GM12878 (cell line): ENCODE measurements around the gene LRRC14B.
"Not testable (repeated sequence)": the region's sequence is repeated elsewhere in the genome, so short reads cannot be mapped to it uniquely, and the experiment has no call there.

Source experiments
- ATF2 ChIP-seq: IDR thresholded peaks from 2 replicates; pipeline ENCODE4 v1.6.1; 2012; ENCODE audit warnings: low read length, inconsistent platforms
- CTCF ChIP-seq, 3 experiments: IDR thresholded peaks in 2 of 3; conservative IDR thresholded peaks in 1 of 3; 2 replicates each; pipeline ENCODE4 v1.5.1; 2011; ENCODE audit warnings: low read depth in 3 of 3, low read length in 3 of 3, mild to moderate bottlenecking in 3 of 3, control low read depth in 2 of 3, moderate library complexity in 2 of 3, inconsistent platforms in 1 of 3, mixed read lengths in 1 of 3; ENCODE audit not compliant: control insufficient read depth in 2 of 3, insufficient read depth in 1 of 3; ENCODE audit errors: extremely low read depth in 1 of 3
- EGR1 ChIP-seq, 2 experiments: IDR thresholded peaks; 1 replicate in 1 of 2; 2 replicates in 1 of 2; pipeline ENCODE4 v1.6.1; 2011 to 2012; ENCODE audit warnings: low read depth in 2 of 2, low read length in 2 of 2, borderline replicate concordance in 1 of 2, mild to moderate bottlenecking in 1 of 2, moderate library complexity in 1 of 2
- JUND ChIP-seq: IDR thresholded peaks from 2 replicates; pipeline ENCODE4 v1.6.1; 2012; ENCODE audit warnings: low read depth, mild to moderate bottlenecking, low read length, improper control_type of control experiment, moderate library complexity
- KDM1A ChIP-seq: fragments of 200-600 bp; sonication (generic); IDR thresholded peaks from 2 replicates; pipeline ENCODE4 v1.6.1; 2016; ENCODE audit warnings: borderline replicate concordance
- TARDBP ChIP-seq: IDR thresholded peaks from 2 replicates; pipeline ENCODE4 v1.6.1; 2016; ENCODE audit warnings: borderline replicate concordance
- YY1 ChIP-seq: IDR thresholded peaks from 2 replicates; pipeline ENCODE4 v1.6.1; 2011; ENCODE audit warnings: low read depth, mild to moderate bottlenecking, low read length
- TF ChIP-seq, protein P1 (sequence below): IDR thresholded peaks from 2 replicates; pipeline ENCODE4 v1.6.1; 2011; ENCODE audit warnings: borderline replicate concordance, low read depth, mild to moderate bottlenecking, moderate library complexity, mixed read lengths, low read length; ENCODE audit not compliant: insufficient read depth; ENCODE audit errors: extremely low read length
- TF ChIP-seq, protein P2 (sequence below): fragments of 450-650 bp; IDR thresholded peaks from 2 replicates; pipeline ENCODE4 v1.6.1; 2017; ENCODE audit warnings: antibody characterized with exemption, mild to moderate bottlenecking, moderate library complexity

DNA sequence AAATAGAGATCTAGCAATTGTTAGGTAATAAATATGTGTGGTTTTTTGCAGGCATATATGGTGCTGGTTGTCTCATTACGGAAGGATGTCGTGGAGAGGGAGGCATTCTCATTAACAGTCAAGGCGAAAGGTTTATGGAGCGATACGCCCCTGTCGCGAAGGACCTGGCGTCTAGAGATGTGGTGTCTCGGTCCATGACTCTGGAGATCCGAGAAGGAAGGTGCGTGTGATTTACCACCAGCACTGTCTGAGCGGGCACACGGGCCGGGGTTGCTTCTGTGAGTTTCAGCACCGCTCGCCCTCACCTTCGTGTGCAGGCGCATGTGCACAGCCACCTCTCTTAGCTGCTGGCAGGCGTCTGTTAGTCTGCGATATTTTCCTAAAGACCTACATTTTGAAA, 42.1 kb downstream of the LRRC14B start:
- not testable (repeated sequence) for TF ChIP-seq YY1; KDM1A; EGR1 (IDR thresholded peaks at IDR 0.05; ENCODE audit: borderline replicate concordance in 1 of 2, low read depth in 2 of 2, low read length in 2 of 2); ATF2; CTCF (IDR thresholded peaks at IDR 0.05 in 2 of 3, conservative IDR thresholded peaks at IDR 0.05 in 1 of 3; ENCODE audit: control insufficient read depth in 2 of 3, extremely low read depth in 1 of 3, insufficient read depth in 1 of 3, low read depth in 3 of 3, low read length in 3 of 3); TARDBP; JUND
- TF ChIP-seq, protein P1, sequence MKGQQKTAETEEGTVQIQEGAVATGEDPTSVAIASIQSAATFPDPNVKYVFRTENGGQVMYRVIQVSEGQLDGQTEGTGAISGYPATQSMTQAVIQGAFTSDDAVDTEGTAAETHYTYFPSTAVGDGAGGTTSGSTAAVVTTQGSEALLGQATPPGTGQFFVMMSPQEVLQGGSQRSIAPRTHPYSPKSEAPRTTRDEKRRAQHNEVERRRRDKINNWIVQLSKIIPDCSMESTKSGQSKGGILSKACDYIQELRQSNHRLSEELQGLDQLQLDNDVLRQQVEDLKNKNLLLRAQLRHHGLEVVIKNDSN = not testable (repeated sequence)
- TF ChIP-seq, protein P2, sequence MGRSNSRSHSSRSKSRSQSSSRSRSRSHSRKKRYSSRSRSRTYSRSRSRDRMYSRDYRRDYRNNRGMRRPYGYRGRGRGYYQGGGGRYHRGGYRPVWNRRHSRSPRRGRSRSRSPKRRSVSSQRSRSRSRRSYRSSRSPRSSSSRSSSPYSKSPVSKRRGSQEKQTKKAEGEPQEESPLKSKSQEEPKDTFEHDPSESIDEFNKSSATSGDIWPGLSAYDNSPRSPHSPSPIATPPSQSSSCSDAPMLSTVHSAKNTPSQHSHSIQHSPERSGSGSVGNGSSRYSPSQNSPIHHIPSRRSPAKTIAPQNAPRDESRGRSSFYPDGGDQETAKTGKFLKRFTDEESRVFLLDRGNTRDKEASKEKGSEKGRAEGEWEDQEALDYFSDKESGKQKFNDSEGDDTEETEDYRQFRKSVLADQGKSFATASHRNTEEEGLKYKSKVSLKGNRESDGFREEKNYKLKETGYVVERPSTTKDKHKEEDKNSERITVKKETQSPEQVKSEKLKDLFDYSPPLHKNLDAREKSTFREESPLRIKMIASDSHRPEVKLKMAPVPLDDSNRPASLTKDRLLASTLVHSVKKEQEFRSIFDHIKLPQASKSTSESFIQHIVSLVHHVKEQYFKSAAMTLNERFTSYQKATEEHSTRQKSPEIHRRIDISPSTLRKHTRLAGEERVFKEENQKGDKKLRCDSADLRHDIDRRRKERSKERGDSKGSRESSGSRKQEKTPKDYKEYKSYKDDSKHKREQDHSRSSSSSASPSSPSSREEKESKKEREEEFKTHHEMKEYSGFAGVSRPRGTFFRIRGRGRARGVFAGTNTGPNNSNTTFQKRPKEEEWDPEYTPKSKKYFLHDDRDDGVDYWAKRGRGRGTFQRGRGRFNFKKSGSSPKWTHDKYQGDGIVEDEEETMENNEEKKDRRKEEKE = not testable (repeated sequence)
